Upper lobe of right lung (tissue), 1 donor: ENCODE measurements around the gene DOCK2. TPM values are rescaled to one million over a fixed set of nuclear protein-coding genes. Genes with fewer than 3 reads are reported as not detected.

Experiments
- ATAC-seq: fragments of 200-7000 bp; cut with Tn5 transposase; one replicate; pipeline ENCODE4 v1.9.1; 2020; ENCODE audit warnings: mild to moderate bottlenecking, moderate library complexity
- DNase-seq: peaks from one replicate; pipeline ENCODE4 v3.0.0-alpha.2; 2020
- H3K27ac ChIP-seq: fragments of 200-600 bp; one replicate; pipeline ENCODE4 v1.8.0; 2022
- H3K27me3 ChIP-seq: fragments of 200-600 bp; one replicate; pipeline ENCODE4 v1.8.0; 2022; ENCODE audit warnings: mild to moderate bottlenecking
- H3K36me3 ChIP-seq: fragments of 200-600 bp; one replicate; pipeline ENCODE4 v1.8.0; 2022
- H3K4me1 ChIP-seq: fragments of 200-600 bp; one replicate; pipeline ENCODE4 v1.8.0; 2022
- H3K4me3 ChIP-seq: fragments of 200-600 bp; one replicate; pipeline ENCODE4 v1.8.0; 2022; ENCODE audit warnings: mild to moderate bottlenecking
- H3K9me3 ChIP-seq: fragments of 200-600 bp; one replicate; pipeline ENCODE4 v1.8.0; 2022
- intact Hi-C: fragments of 100-400 bp; cut with DNase I; formaldehyde crosslinking; loops from one replicate; pipeline ENCODE4 v1.11.0; 2022
- total RNA-seq: library from RNA; stranded (reverse); fragmentation: NEBNext Ultra II Directional; extraction: Animal tissue kit (Norgen Biotek cat#: 25700); gene quantifications from one replicate; pipeline ENCODE4 v1.2.1, GENCODE V29; 2021
- TF ChIP-seq, protein P1 (sequence below): fragments of 200-600 bp; IDR thresholded peaks from one replicate; pipeline ENCODE4 v1.8.0; 2022; ENCODE audit warnings: antibody characterized with exemption
- donor health status: DM: no; HTN: yes; CAD: no; lungs with severe emphysema.

DOCK2 gene
- total RNA-seq, 1 donor from 2014 or later: 65.4 TPM

DNA sequence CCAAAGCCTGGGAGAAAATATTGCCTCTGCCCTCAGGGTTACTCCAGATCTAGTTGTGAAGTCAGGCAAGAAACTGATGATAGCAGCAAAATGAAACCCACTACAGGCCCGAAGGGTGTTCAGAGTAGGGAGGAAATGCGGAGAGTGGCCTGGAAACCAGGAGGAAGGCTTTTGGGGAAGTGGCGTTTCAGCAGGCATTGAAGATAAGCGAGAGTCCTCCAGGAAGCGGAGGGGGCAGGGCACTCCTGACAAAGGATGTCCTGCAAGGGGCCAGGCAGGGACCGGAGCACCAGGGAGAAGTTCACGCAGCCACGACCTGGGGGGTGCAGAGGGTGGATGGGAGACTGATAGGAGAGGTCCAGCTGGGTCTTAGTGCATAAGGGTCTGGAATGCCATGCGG lies 460.9 kb downstream of the DOCK2 start:
- no peak overlapping the region for H3K27ac ChIP-seq
- TF ChIP-seq, protein P1, sequence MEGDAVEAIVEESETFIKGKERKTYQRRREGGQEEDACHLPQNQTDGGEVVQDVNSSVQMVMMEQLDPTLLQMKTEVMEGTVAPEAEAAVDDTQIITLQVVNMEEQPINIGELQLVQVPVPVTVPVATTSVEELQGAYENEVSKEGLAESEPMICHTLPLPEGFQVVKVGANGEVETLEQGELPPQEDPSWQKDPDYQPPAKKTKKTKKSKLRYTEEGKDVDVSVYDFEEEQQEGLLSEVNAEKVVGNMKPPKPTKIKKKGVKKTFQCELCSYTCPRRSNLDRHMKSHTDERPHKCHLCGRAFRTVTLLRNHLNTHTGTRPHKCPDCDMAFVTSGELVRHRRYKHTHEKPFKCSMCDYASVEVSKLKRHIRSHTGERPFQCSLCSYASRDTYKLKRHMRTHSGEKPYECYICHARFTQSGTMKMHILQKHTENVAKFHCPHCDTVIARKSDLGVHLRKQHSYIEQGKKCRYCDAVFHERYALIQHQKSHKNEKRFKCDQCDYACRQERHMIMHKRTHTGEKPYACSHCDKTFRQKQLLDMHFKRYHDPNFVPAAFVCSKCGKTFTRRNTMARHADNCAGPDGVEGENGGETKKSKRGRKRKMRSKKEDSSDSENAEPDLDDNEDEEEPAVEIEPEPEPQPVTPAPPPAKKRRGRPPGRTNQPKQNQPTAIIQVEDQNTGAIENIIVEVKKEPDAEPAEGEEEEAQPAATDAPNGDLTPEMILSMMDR: no peak
- DNase-seq: no peak
- peaks cover 15% of the 10 kb centered on the region for H3K4me1 ChIP-seq
- no peaks in the 10 kb centered on the region for H3K36me3 ChIP-seq
- H3K9me3 ChIP-seq: no peaks in the 10 kb centered on the region
- H3K27me3 ChIP-seq: no peaks in the 10 kb centered on the region
- H3K4me3 ChIP-seq: no peak overlapping the region
- intact Hi-C loops: no loop called here
- peak; percentile 54 for ATAC-seq

DNA sequence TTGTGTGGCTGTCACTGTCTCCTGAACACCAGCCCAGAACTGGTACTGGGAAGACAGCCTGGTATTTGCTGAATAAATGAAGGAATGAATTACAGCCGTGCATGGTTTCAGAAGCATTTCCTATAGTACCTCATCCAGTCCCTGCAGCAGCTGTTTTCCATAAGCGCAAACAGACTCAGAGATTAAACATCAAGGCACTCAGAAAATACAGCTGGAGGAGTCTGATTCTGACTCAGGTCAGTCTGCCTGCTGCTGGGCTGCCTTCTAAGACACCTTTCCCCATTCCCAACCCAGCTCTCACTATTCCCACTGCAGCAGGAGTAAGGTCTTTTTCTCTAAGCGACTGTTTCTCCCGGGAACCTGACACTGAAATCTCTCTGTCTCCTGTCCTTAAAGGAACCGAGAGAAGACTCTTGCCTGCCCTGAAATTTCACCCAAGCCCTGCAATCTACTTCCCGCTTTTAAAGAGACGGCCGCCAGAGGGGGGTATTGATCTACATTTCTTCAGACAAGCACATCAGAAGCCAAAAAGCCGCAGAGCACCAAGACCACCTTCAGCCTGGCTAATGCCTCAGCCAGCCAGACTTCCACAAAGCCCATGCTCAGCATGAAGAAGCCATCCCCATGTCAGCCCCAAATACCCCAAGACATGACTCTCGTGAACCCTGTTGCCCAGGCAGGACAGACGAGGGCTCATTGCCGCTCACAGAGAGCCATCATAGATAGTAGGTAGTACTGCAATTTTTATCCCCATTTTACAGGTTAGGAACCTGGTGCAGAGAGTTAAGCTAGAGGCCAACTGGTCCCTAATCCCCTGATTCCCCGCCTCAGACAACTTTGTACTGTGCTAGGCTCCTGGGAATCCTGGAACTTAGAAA lies 463.2 kb downstream of the DOCK2 start:
- peak; percentile 70 for ATAC-seq
- H3K36me3 ChIP-seq: no peaks in the 10 kb centered on the region
- H3K9me3 ChIP-seq: no peaks in the 10 kb centered on the region
- H3K4me1 ChIP-seq: peaks cover 14% of the 10 kb centered on the region
- no peak overlapping the region for H3K27ac ChIP-seq
- DNase-seq: no peak
- no peaks in the 10 kb centered on the region for H3K27me3 ChIP-seq
- intact Hi-C loops: loop anchor here (5.0 kb wide), 1 partner anchor 87 kb away; no protein-coding TSS in a partner anchor
- H3K4me3 ChIP-seq: no peak overlapping the region
- TF ChIP-seq, protein P1: peak; percentile 68

DNA sequence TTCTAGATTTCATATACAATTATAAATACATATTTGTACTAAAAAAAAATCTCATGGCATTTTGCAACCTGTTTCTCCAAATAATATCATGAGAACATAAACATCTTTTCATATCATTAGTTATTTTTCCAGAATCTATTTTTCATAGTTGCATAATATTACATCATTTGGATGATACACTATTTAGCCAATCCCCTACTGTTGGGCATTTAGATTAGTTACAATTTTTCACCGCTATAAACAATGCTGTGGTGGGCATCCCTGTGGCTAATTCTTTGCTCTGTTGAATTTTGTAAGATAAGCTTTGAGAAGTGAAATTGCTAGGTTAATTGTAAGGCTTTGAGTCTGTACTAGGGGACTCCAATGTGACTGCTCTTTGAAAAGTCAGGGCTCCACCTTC lies 466.4 kb downstream of the DOCK2 start:
- H3K4me3 ChIP-seq: no peak overlapping the region
- H3K9me3 ChIP-seq: no peaks in the 10 kb centered on the region
- intact Hi-C loops: loop anchor here (5.0 kb wide), 1 partner anchor 84 kb away; no protein-coding TSS in a partner anchor
- no peak overlapping the region for H3K27ac ChIP-seq
- TF ChIP-seq, protein P1: no peak
- H3K4me1 ChIP-seq: peaks cover 7% of the 10 kb centered on the region
- DNase-seq: no peak
- H3K36me3 ChIP-seq: no peaks in the 10 kb centered on the region
- ATAC-seq: no peak
- H3K27me3 ChIP-seq: no peaks in the 10 kb centered on the region

DNA sequence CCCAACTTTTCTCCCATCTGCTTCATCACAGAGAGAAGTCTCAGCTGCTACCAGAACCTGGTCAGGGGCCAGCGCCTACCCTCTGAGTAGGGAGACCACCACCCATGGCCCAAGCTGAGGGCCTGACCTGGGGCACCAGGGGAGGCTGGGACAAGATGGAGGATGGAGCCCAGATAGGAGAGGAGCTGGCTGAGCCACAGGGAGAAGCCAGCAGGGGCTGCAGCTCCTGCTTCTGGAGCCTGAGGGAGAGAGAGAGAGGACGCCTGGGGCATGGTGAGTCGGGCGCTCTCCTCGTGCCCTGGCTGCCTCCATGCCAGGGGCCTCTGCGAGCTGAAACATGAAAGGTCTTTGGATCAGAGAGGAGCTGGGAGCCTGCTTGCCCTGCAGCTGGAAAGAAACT lies 467.2 kb downstream of the DOCK2 start:
- no peaks in the 10 kb centered on the region for H3K36me3 ChIP-seq
- intact Hi-C loops: loop anchor here (5.0 kb wide), 1 partner anchor 83 kb away; no protein-coding TSS in a partner anchor
- TF ChIP-seq, protein P1: no peak
- no peaks in the 10 kb centered on the region for H3K27me3 ChIP-seq
- peaks cover 7% of the 10 kb centered on the region for H3K4me1 ChIP-seq
- DNase-seq (no peak), ATAC-seq (no peak)
- no peak overlapping the region for H3K27ac ChIP-seq
- H3K9me3 ChIP-seq: no peaks in the 10 kb centered on the region
- H3K4me3 ChIP-seq: no peak overlapping the region

DNA sequence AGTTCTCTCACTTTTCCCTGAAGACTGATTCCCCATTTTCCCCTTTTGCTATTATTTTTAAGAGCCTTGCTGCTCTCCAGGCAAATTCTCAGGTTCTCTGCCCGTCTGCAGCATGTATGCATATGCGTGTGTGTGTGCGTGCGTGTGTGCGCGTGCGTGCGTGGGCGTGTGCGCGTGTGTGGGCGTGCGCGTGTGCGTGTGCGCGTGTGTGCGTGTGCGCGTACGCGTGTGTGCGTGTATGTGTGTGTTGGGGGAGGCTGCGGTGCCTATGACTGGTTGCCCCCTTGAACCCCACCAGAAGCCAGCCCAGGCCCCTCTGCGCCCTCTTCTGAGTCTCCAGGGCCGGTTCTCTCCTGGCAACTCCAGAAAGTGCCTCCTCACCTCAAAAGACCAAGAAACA lies 467.6 kb downstream of the DOCK2 start:
- H3K27ac ChIP-seq: no peak overlapping the region
- no peak for DNase-seq
- peaks cover 7% of the 10 kb centered on the region for H3K4me1 ChIP-seq
- H3K36me3 ChIP-seq: no peaks in the 10 kb centered on the region
- intact Hi-C loops: loop anchor here (5.0 kb wide), 1 partner anchor 83 kb away; no protein-coding TSS in a partner anchor
- TF ChIP-seq, protein P1: no peak
- no peak for ATAC-seq
- H3K4me3 ChIP-seq: no peak overlapping the region
- H3K9me3 ChIP-seq: no peaks in the 10 kb centered on the region
- no peaks in the 10 kb centered on the region for H3K27me3 ChIP-seq
